Measurements from ENCODE around the gene CKAP5. TPM values are rescaled to one million over a fixed set of nuclear protein-coding genes. Genes with fewer than 3 reads are reported as not detected.

CKAP5 gene
- total RNA-seq = 49.0 and 67.1 TPM in 2 replicates

GRCh38 chr11:46845740-46846509, at the start of gene CKAP5:
Gene CKAP5 (minus strand): TSS chr11:46846280. CDS start chr11:46821231, 25,049 bp downstream.

GRCh38 chr11:46719048-46719542, 127.0 kb downstream of the CKAP5 start, which contains the start of gene F2:
Gene F2 (plus strand): TSS chr11:46719213. CDS start chr11:46719236, 23 bp downstream.

GRCh38 chr11:46700241-46701077, 145.6 kb downstream of the CKAP5 start, which contains the start of the genes ARHGAP1 and ZNF408:
Gene ARHGAP1 (minus strand): TSS chr11:46700619. CDS start chr11:46696107, 4,512 bp downstream.
Gene ZNF408 (plus strand): TSS chr11:46701031. CDS start chr11:46701048, 17 bp downstream.

Other genes with a start within 250 kb of the CKAP5 start
- gene HARBI1, start 229.1 kb downstream of the CKAP5 start, total RNA-seq = 1.8 and 3.4 TPM in 2 replicates
- 36.1 and 52.8 TPM in 2 replicates for gene ATG13, start 228.7 kb downstream of the CKAP5 start, total RNA-seq
- 36.8 and 42.5 TPM in 2 replicates for gene ARHGAP1, start 145.7 kb downstream of the CKAP5 start, total RNA-seq
- gene ZNF408, start 145.2 kb downstream of the CKAP5 start, total RNA-seq = 10.5 and 12.1 TPM in 2 replicates
- not detected in 2 replicates for gene F2, start 127.1 kb downstream of the CKAP5 start, total RNA-seq
- gene LRP4, start 72.3 kb upstream of the CKAP5 start, total RNA-seq = 5.5 and 7.5 TPM in 2 replicates
- gene CSTPP1, start 90.5 kb upstream of the CKAP5 start, total RNA-seq = 16.2 and 31.2 TPM in 2 replicates